ENCODE results near the gene ZSWIM3.

DNA sequence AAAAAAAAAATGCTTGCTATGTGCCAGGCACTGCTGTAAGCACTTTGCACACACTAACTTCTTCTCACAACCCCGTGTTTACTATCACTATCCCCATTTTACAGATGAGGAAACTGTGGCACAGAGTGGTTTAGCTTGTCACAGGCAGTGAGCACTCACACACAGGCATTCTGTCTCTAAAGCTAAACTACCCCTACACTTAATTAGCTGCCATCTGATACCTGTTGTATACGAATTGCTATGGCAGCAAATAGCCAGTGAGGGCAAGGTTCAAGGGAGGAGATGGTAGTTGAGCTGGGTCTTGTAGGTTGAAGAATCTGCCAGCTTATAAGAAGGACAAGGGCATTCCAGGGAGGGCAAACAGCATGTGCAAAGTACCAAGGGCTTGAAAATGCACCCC lies 35.5 kb upstream of the ZSWIM3 start:
- TF ChIP-seq CTCF (IDR thresholded peaks at IDR 0.05) (no peak), POLR2A (IDR thresholded peaks at IDR 0.05) (no peak), EP300 (IDR thresholded peaks at IDR 0.05; ENCODE audit: low read depth) (peak; percentile 33)
